ENCODE results near the gene LRRC56. TPM values are rescaled to one million over a fixed set of nuclear protein-coding genes. Genes with fewer than 3 reads are reported as not detected.

Gene LRRC56
- total and polyA plus RNA-seq, 9 of the 15 experiments (the other 6 are each of a cell fraction or from before 2014, with no cell fraction given): 0.03 to 4.5 (median 1.0) TPM; not detected in 1

- TF ChIP-seq ZBTB11 (CRISPR knock-in tag; IDR thresholded peaks at IDR 0.05) (no peak), ZNF316 (IDR thresholded peaks at IDR 0.05) (peak; percentile 11; the same call in 1 of the 2 replicates), HMG20A (CRISPR knock-in tag; conservative IDR thresholded peaks at IDR 0.05) (no peak), ATF3 (IDR thresholded peaks at IDR 0.05) (peak; percentile 95), ATF3 (CRISPR knock-in tag; conservative IDR thresholded peaks at IDR 0.05) (no peak), SIX5 (IDR thresholded peaks at IDR 0.05; ENCODE audit: borderline replicate concordance in 1 of 2, insufficient read depth in 1 of 2, low read depth in 1 of 2, low read length in 2 of 2) (no peak), CBX5 (IDR thresholded peaks at IDR 0.05; ENCODE audit: borderline replicate concordance, low read depth) (no peak), BHLHE40 (IDR thresholded peaks at IDR 0.05; ENCODE audit: low read length) (peak; percentile 91), NR2C2 (CRISPR knock-in tag; IDR thresholded peaks at IDR 0.05) (no peak), NR2C2 (tag; IDR thresholded peaks at IDR 0.05) (peak; percentile 50; the same call in 1 of the 2 replicates), ATF1 (CRISPR knock-in tag; IDR thresholded peaks at IDR 0.05) (no peak), ATF1 (tag; IDR thresholded peaks at IDR 0.05) (0 out of 2 replicates have a peak, but pooled peaks have one; percentile 16), C11orf30 (IDR thresholded peaks at IDR 0.05; ENCODE audit: low read depth) (peak; percentile 51), ZKSCAN1 (IDR thresholded peaks at IDR 0.05; ENCODE audit: low read depth, low read length) (no peak), DPF2 (IDR thresholded peaks at IDR 0.05) (peak; percentile 61; the same call in 1 of the 2 replicates), ZFP36 (IDR thresholded peaks at IDR 0.05; ENCODE audit: low read depth, low read length, partially characterized antibody) (no peak), SIN3B (IDR thresholded peaks at IDR 0.05; ENCODE audit: low read depth) (no peak), CEBPB (tag; IDR thresholded peaks at IDR 0.05) (peak; percentile 84), ZBTB34 (CRISPR knock-in tag; IDR thresholded peaks at IDR 0.05) (no peak), ZNF212 (CRISPR knock-in tag; IDR thresholded peaks at IDR 0.05) (no peak), MEIS2 (IDR thresholded peaks at IDR 0.05; ENCODE audit: partially characterized antibody) (peak; percentile 12), THRAP3 (IDR thresholded peaks at IDR 0.05; ENCODE audit: borderline replicate concordance) (no peak), SMARCE1 (IDR thresholded peaks at IDR 0.05) (0 out of 2 replicates have a peak, but pooled peaks have one; percentile 36), LARP7 (IDR thresholded peaks at IDR 0.05) (no peak), ZNF347 (CRISPR knock-in tag; IDR thresholded peaks at IDR 0.05; ENCODE audit: low read depth) (no peak), IRF1 (CRISPR knock-in tag; IDR thresholded peaks at IDR 0.05; ENCODE audit: borderline replicate concordance) (no peak)
Observed at GRCh38 chr11:587978-588380, 50.7 kb downstream of the LRRC56 start (continued).
